ENCODE measurements around the gene PARVA.

- TF ChIP-seq CTCF (conservative IDR thresholded peaks at IDR 0.05; ENCODE audit: low read length) (no peak), EZH2phosphoT487 (IDR thresholded peaks at IDR 0.05; ENCODE audit: borderline replicate concordance, low read depth, low read length) (no peak)
These were observed 151.1 kb downstream of the PARVA start for GRCh38 chr11:12528487-12528886.
